Left lobe of liver (tissue), 2 donors: ENCODE data around the gene PIBF1. TPM values are rescaled to one million over a fixed set of nuclear protein-coding genes. Genes with fewer than 3 reads are reported as not detected.
A peak's percentile ranks its signal among the peaks of the same experiment; 100 is the strongest.
"Not testable (repeated sequence)": the region's sequence is repeated elsewhere in the genome, so short reads cannot be mapped to it uniquely, and the experiment has no call there.

Experiments
- ATAC-seq: fragments of 200-7000 bp; cut with Tn5 transposase; one replicate; pipeline ENCODE4 v1.9.1; 2020; ENCODE audit warnings: mild to moderate bottlenecking, moderate library complexity
- DNase-seq: peaks from one replicate; pipeline ENCODE4 v3.0.0-alpha.2; 2020; ENCODE audit warnings: low spot score
- total RNA-seq: library from RNA; stranded (reverse); gene quantifications from one replicate; pipeline ENCODE4 v1.2.1, GENCODE V29; 2021
- donor health status: DM: no; HTN: no; CAD: no; lungs with moderate emphysema.
- donor health status: DM: no; HTN: yes; CAD: no.

Gene PIBF1
- total RNA-seq, 1 donor from 2014 or later, result 6.5 TPM

DNA sequence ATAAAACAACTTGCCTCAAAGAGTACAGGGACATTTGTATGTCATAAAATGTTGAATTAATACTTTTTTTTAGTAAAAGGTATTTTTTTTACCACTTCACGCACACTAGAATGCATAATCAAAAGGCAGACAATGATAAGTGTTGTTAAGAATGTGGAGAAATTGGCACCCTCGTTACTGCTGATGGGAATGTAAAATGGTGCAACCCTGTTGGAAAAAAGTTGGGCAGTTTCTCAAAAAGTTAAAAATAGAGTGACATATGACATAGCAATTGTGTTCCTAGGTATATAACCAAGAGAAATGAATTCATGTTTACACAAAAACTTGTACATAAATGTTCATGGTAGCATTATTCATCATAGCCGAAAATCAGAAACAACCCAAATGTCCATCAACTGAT, 109.5 kb downstream of the PIBF1 start:
- ATAC-seq, result no peak
- DNase-seq, result no peak

DNA sequence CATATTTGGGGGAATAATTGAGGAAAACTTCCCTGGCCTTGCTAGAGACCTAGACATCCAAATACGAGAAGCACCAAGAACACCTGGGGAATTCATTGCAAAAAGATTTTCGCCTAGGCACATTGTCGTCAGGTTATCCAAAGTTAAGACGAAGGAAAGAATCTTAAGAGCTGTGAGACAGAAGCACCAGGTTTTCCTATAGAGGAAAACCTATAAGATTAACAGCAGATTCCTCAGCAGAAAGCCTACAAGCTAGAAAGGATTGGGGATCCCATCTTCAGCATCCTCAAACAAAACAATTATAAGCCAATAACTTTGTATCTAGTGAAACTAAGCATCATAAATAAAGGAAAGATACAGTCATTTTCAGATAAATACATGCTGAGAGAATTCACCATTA, 114.9 kb downstream of the PIBF1 start:
- ATAC-seq (no peak), DNase-seq (no peak)

DNA sequence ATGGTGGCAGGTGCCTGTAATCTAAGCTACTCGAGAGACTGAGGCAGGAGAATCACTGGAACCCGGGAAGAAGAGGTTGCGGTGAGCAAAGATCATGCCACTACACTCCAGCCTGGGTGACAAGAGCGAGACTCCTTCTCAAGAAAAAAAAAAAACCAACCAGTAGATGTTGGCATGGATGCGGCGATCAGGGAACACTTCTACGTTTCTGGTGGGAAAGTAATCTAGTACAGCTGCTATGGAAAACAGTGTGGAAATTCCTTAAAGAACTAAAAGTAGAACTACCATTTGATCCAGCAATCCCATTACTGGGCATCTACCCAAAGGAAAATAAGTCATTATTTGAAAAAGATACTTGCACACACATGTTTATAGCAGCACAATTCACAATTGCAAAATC, 119.6 kb downstream of the PIBF1 start:
- DNase-seq, ATAC-seq: not testable (repeated sequence)

DNA sequence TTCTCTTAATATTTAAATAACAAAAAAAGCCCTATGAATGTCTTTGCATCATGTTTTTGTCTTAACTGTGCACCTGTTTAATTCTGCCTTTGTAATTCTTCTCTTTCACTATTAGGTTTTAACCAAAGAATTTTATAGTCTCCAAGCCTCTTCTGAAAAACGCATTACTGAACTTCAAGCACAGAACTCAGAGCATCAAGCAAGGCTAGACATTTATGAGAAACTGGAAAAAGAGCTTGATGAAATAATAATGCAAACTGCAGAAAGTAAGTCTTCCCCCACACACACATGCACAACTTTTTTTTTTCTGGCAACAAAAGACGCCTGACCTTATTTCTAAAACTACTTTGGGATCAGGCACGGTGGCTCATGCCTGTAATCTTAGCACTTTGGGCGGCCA, 126.5 kb downstream of the PIBF1 start:
- DNase-seq (no peak), ATAC-seq (no peak)

DNA sequence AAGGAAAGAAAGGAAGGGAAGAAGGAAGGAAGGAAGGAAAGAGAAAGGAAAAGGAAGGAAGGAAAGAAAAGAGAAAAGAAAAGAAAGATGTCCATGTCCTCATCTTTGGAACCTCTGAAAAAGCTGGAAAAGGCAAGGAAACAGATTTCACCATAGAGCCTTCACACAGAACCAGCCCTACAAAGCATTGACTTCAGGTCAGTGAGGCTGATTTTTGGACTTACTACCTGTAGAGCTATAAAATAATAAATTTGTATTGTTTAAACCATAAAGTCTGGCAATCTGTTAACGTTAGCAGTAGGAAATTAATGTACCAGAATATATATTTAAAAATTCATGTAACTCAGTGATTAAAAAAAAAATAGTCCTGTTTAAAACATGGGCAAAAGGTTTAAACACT, 130.0 kb downstream of the PIBF1 start:
- DNase-seq (no peak), ATAC-seq (no peak)

DNA sequence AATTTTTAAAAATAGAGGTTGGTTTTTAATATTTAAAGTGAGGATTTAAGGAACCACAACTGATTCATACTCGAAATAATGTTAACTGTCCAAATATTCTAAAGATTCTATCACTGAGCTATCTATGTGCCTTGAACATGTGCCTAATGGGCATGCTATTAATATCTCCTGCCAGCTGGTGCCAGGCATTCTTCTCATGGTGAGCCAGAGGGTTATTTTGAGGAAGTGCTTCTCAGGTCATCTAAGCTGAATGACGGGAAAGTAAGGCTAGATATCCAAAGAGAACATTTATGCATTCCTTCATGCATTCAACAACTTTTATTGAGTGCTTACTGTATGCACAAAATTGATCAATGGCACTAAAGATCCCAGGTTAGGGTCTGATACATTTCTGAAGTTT, 138.2 kb downstream of the PIBF1 start:
- ATAC-seq (no peak), DNase-seq (no peak)

DNA sequence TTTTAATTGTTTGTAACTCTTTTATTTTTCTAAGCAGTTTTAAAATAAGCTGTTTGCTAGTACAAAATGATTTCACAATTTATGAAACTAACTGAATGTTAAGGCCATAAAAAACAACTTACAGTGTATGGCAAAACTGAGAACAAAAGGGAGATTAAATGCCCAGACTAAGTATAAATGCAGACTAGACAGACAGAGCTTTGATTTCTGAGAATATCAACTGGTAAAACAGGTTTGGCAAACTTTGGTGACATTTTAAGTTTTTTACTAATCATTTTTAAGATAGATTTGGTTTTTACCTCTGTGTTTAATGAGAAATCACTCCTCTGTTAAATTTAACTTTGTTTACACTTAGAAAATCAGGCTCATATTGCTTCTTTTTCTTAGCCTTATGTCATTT, 149.4 kb downstream of the PIBF1 start:
- no peak for ATAC-seq
- DNase-seq, result no peak

DNA sequence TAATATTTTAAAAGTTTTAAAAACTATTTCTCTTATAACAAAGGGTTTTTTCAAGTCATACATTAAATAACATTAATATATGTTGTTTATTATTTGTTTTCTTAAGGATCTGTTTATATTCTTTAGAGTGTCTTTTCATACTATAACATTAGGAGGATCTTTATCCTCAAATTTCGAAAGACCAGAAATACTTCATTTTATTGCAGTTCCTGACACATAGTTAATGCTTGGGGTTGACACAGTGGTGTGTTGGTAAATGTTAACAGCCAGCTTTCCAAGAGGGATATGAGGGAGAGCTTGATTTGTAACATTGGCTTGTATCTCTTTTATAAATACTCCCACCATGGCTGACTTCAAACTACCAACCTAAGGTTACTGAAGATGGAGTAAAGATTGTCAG, 150.3 kb downstream of the PIBF1 start:
- ATAC-seq (no peak), DNase-seq (no peak)

DNA sequence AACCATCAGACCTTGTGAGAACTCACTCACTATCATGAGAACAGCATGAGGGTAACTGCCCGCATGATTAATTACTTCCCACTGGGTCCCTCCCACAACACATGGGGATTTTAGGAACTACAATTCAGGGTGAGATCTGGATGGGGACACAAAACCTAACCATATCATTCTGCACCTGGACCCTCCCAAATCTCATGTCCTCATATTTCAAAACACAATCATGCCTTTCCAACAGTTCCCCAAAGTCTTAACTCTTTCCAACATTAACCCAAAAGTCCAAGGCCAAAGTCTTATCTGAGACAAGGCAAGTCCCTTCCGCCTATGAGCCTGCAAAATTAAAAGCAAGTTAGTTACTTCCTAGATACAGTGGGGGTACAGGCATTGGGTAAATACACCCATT, 164.3 kb downstream of the PIBF1 start:
- DNase-seq, ATAC-seq: not testable (repeated sequence)

DNA sequence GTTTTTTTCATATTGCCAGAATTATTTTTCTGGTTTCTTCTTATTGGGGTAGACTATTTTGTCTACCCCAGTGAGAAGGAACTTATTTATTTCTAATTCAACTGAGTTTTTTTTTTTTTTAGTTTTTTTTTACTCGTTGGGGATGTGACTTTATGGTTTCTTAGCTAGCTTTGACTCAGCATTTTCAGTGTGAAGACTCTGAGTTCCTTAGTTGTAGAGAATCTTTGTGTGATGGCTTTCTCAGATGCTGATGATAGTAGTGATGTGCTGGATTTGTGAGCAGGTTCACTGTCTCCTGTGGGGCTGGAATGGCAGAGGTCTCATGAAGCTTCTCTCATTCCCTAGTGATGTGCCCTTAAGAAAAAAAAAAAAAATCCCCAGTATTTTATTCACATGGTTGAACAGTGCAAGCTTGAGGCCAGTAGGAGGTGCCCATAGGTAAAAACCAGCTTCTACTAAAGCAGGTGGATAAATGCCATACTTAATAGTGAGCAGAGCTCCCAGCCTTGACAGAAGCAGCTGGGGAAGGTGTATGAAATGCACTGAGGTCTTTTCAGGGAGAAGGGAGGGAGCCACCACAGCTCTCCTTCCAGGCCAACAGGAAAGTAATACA, 170.7 kb downstream of the PIBF1 start:
- no peak for DNase-seq
- ATAC-seq, result no peak

DNA sequence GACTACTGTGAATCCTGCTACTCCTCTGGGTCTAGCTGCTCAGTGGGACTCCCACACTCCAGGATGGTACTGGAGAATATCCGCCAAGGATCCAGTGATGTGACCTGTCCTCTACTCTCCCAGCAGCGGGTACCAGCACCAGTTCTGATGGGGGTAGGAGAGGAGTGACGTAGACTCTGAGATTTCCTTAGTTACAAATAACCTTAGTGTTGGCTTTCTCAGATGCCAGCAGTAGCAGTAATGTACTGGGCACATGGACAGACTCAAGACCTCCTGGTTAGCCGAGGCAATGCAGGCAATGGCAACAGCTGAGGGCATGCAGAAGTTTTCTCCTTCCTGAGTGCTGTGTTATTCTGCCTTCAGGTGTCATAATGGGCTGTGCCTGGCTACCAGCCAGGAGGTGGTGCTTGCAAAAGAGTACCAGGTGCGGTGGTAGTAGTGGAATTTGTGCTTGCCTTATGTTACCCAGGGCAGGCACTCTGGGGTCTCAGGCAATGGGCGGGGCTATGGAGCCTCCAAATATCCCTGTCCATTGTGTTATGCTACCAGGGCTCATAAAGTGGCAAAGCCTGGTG, 171.5 kb downstream of the PIBF1 start:
- DNase-seq, result no peak
- peak; percentile 23 for ATAC-seq

DNA sequence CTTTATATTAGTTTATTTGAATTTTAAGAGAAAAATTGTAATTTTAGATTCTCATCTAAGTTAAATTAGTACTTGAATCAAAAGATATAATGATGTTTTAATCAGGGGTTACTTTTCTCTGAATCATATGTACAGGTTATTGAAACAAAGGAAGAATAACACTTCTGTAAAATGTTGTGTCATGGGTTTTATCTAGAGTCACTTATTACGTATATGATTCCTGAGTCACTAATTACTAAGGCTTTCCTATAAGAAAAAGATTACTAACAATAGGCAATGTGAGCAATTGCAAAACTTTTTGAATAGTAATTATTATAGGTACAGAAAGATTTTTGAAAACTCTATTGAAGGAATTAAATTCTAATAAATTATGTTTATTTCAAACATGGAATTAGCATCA, 177.7 kb downstream of the PIBF1 start:
- ATAC-seq, result no peak
- DNase-seq, result no peak

DNA sequence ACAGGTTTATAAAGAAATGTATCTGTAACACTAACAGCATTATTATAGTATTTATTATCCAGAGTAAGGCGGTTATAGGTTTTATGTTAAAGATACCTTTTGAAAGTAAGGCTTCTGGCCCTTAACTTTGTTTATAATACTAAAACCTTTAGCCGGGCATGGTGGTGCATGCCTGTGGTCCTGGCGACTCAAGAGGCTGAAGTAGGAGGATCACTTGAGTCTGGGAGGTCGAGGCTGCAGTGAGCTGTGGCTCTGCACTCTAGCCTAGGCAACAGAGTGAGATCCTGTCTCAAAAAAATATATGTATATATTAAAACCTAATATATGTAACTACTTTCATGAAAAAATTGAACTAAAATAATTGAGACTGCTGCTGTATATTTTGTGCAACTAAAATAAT, 178.2 kb downstream of the PIBF1 start:
- ATAC-seq (no peak), DNase-seq (no peak)

DNA sequence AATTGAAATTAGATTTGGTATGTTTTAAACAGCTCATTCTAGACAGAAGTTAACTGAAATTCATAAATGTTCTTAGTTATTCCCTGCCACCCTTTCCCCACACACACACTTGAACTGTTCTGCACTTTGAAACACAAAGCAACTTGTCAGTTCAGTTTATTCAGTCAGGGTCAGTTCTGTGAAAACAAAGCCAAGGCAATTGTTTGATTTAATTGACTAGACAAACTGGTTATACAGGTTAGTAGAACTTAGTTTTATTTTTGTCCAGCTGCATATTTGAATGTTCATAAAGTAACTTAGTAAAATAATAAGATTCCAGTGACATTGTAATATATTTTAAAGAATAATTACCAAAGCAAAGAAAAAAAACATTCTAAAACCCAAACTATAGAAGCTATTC, 178.6 kb downstream of the PIBF1 start:
- peak; percentile 82 for ATAC-seq
- DNase-seq, result no peak

DNA sequence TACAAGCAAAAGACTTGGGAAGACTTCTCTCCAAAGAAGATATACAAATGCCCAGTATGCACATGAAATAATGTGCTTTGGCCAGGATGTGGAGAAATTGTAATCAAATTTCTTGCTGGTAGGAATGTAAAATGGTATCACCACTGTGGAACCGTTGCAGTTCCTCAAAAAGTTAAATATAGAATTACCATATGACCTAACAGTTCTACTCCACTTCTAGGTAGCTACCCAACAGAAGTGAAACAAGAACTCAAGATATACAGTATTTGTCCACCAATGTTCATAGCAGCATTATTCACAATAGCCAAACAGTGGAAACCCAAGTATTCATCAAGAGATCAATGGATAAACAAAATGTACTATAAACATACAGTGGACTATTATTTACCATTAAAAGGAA, 181.8 kb downstream of the PIBF1 start:
- ATAC-seq (no peak), DNase-seq (no peak)

DNA sequence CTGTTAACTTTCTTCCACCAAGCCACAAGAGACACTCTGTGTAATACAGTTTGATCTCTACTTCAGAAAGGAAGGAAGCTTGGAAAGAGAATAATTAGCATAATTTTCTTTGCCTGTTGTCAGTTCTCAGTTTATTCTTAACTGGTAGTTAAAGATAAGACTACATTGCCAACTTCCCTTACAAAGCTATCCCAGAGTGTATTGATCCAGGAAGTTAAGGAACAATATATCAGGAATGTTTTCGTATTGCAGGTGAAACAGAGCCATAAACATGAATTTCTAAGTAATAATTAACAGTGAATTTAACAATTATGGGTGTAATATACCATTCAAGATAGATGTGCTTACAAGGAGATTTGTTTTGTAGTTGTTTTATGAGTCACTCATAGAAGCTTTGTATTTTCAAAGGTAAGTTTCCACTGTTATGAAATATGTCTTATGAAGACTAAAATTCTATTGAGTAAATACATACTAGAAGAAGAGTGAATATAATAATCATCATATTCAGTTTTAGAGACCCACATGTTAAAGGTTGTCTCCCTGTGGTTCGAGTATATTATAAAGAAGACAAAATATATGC, 188.5 kb downstream of the PIBF1 start:
- DNase-seq (no peak), ATAC-seq (no peak)

DNA sequence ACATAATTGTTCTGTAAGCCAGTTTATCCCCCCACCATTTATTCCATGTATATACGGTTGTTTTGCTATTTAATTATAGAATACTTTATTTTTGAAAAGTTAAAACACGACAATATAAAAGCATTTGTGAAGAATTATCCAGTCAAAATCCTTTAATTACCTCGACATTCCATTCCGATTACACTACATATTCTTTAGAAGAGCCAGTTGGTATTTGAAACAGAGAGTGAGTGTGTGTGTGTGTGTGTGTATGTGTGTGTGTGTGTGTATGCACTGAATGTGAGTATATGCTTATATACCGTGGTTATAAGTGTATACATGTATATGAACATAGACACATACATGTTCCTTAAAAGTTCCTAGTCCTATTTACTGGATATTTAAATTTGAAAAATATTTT, 189.0 kb downstream of the PIBF1 start:
- no peak for DNase-seq
- no peak for ATAC-seq

DNA sequence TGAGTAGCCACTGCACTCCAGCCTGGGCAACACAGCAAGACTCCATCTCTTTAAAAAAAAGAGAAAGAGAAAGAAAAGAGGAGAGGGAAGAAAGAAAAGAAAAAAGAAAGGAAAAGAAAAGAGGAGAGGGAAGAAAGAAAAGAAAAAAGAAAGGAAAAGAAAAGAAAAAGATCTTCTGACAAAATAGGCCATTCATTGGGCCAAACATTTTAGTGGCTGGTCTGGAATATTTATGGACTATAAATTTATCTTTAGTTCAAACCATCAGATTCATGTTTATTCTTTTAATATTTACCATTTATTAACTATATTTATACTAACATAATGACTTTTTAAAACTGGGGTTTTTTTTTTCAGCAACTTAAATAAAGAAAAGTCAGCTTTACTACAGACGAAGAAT, 191.3 kb downstream of the PIBF1 start:
- ATAC-seq (no peak), DNase-seq (no peak)

DNA sequence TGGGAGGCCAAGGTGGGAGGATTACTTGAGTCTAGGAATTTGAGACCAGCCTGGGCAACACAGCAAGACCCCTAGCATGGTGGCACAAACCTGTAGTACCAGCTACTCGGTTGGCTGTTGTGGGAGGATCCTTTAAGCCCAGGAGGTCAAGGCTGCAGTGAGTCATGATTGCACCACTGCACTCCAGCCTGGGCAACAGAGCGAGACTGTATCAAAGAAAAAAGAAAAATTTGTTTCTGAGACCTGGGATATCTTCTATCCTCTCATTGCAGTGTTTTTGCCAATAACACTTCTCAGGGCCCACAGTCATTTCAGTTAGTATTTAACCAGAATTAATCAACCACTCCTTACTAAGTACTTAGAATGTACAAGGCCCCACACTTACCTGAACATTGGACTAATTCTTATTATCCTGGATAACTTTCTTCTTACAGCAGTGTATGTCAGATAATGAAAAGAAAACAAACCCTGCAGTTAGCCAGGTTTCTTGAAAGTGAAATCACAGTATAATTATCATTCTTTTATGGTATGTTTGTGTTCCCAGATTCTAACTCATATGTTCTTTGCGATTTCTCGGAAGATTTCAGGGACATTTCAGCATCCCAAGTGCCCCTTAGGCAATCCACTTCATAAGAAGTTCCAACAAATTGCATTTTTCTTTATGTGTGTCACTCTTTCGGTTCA, 201.3 kb downstream of the PIBF1 start:
- DNase-seq (no peak), ATAC-seq (peak; percentile 50)

DNA sequence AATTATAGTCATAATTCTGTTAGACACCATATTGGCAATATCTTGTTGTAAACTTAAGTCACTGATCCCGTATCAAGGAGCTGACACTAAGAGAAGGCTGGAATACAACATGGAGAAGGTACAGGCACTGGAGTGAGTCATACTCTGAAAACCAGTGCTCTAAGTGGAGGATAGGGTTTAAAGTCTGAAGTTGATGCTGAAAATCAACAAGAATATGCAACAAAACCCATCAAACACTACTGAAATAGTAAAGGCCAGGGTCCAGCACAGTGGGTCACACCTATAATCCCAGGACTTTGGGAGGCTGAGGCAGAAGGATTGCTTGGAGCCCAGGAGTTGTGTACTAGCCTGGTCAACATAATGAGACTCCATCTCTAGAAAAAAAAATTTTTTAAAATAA, 203.7 kb downstream of the PIBF1 start:
- DNase-seq (no peak), ATAC-seq (no peak)

DNA sequence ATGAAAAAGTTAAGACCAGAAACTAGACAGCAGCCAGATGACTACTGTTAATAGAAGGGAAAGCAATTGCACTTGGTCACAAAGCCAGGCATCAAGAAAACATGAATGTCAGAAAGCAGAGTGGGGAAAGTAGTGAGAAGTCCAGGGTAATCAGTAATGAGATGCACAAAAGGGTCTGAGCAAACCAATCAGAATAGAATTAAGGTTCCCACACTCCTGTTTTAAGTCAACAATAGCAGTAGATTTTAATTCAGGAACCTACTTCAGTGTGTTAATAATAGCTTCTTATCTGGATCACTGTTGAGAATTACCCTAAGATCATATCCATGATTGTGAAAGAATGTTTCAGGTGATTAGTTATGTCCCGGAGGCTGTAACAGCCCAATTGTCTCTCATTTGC, 204.3 kb downstream of the PIBF1 start:
- no peak for ATAC-seq

DNA sequence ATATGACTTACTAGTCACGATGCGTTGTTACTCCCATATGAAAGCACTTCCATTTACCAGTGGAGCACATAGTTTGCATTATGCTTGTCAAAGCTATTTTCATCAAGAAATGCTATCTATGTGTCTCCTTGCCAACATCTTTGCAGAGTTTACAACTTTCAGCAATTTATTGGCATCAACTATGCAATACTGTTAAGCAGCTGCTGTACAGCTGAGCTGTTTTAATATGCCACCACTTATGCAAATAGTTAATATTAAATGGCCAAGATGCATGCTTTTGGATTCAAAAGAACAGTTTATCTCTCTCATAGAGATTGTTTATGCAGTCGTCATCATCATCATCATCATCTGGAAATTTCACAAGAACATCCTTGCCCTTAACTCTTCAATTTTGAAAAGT, 209.0 kb downstream of the PIBF1 start:
- no peak for DNase-seq
- ATAC-seq, result no peak

More for the DNA sequence above, 204.3 kb downstream of the PIBF1 start:
- DNase-seq, result no peak
